B cell (primary cell): ENCODE results near the gene C16orf82. TPM values are rescaled to one million over a fixed set of nuclear protein-coding genes. Genes with fewer than 3 reads are reported as not detected.
"Not testable (repeated sequence)": the region's sequence is repeated elsewhere in the genome, so short reads cannot be mapped to it uniquely, and the experiment has no call there.

Source experiments
- ATAC-seq: fragments of 200-7000 bp; cut with Tn5 transposase; one replicate; pipeline ENCODE4 v1.10.0; 2021; ENCODE audit warnings: low read depth, mild to moderate bottlenecking, moderate number of reproducible peaks, moderate library complexity
- CTCF ChIA-PET: fragments of 350-600 bp; sonication (Branson Sonifier 250); formaldehyde crosslinking; loops from one replicate; lab custom pipeline; 2021; ENCODE audit warnings: antibody characterized with exemption, inconsistent platforms; lab: Charles Lee
- POLR2A ChIA-PET: fragments of 350-600 bp; sonication (Branson Sonifier 250); formaldehyde crosslinking; loops from one replicate; lab custom pipeline; 2021; ENCODE audit warnings: antibody characterized with exemption; lab: Charles Lee
- DNase-seq: peaks from one replicate; pipeline ENCODE4 v3.0.0; 2013
- H2AFZ ChIP-seq: 2 replicates; pipeline ENCODE4 v1.6.1; 2012; ENCODE audit warnings: mild to moderate bottlenecking, low read depth, low read length; ENCODE audit not compliant: insufficient read depth, poor library complexity, severe bottlenecking
- H3K27ac ChIP-seq, 2 donors: 1 replicate in 1 of 2; 2 replicates in 1 of 2; pipeline ENCODE4 v1.5.1; 2012 to 2013; ENCODE audit warnings: low read length in 2 of 2, mild to moderate bottlenecking in 2 of 2, moderate library complexity in 1 of 2
- H3K27me3 ChIP-seq, 4 experiments: fragments of 200-600 bp in 1 of 4; sonication (generic) in 1 of 4; replicated peaks in 1 of 4; 1 replicate in 2 of 4; 2 replicates in 2 of 4; pipeline versions ENCODE4 v1.6.1 to v1.7.0; 2013 to 2016; ENCODE audit warnings: low read length in 3 of 4, mild to moderate bottlenecking in 2 of 4, mixed read lengths in 1 of 4, moderate library complexity in 1 of 4; ENCODE audit not compliant: insufficient read depth in 4 of 4, control insufficient read depth in 3 of 4; ENCODE audit errors: control extremely low read depth in 1 of 4
- H3K36me3 ChIP-seq, 2 experiments: replicated peaks in 1 of 2; 1 replicate in 1 of 2; 2 replicates in 1 of 2; pipeline versions ENCODE4 v1.6.1 to v1.7.1; 2013; ENCODE audit warnings: low read length in 1 of 2; ENCODE audit not compliant: insufficient read depth in 2 of 2, control insufficient read depth in 1 of 2; ENCODE audit errors: control extremely low read depth in 1 of 2, extremely low read depth in 1 of 2
- H3K4me1 ChIP-seq, 2 donors: fragments of 200-600 bp in 1 of 2; sonication (generic) in 1 of 2; 1 replicate in 1 of 2; 2 replicates in 1 of 2; pipeline versions ENCODE4 v1.5.1 to v1.6.1; 2013 to 2017; ENCODE audit warnings: low read length in 2 of 2; ENCODE audit not compliant: control insufficient read depth in 2 of 2, insufficient read depth in 2 of 2
- H3K4me2 ChIP-seq: replicated peaks from 2 replicates; pipeline ENCODE3; 2012; ENCODE audit warnings: mild to moderate bottlenecking, low read depth, low read length; ENCODE audit not compliant: poor library complexity, severe bottlenecking
- H3K4me3 ChIP-seq, 5 experiments: fragments of 200-600 bp in 1 of 5; sonication (generic) in 1 of 5; 1 replicate in 3 of 5; 2 replicates in 2 of 5; pipeline versions ENCODE4 v1.5.1 to v1.7.0; 2011 to 2016; ENCODE audit warnings: low read length in 4 of 5, mild to moderate bottlenecking in 4 of 5, low read depth in 2 of 5, control low read depth in 1 of 5, moderate library complexity in 1 of 5; ENCODE audit not compliant: insufficient read depth in 1 of 5; ENCODE audit errors: control extremely low read depth in 1 of 5, extremely low read depth in 1 of 5
- H3K79me2 ChIP-seq: fragments of 200-600 bp; sonication (generic); one replicate; pipeline ENCODE4 v1.6.0; 2016; ENCODE audit warnings: low read length; ENCODE audit not compliant: control insufficient read depth, insufficient read depth
- H3K9ac ChIP-seq: fragments of 200-600 bp; sonication (generic); 2 replicates; pipeline ENCODE4 v1.6.1; 2017; ENCODE audit warnings: mild to moderate bottlenecking, low read length, moderate library complexity
- H3K9me3 ChIP-seq, 3 donors: one replicate each; pipeline versions ENCODE4 v1.6.1 to v1.7.1; 2013; ENCODE audit warnings: low read length in 2 of 3; ENCODE audit not compliant: control insufficient read depth in 2 of 3, insufficient read depth in 1 of 3; ENCODE audit errors: control extremely low read depth in 1 of 3
- H4K20me1 ChIP-seq: 2 replicates; pipeline ENCODE4 v1.6.0; 2012; ENCODE audit warnings: mild to moderate bottlenecking, low read length; ENCODE audit not compliant: insufficient read depth, control insufficient read depth, poor library complexity, severe bottlenecking
- H3K27ac Mint-ChIP-seq: one replicate; pipeline ENCODE4 v1.8.0; 2021; ENCODE audit warnings: mixed read lengths
- H3K27me3 Mint-ChIP-seq: one replicate; pipeline ENCODE4 v1.8.0; 2021; ENCODE audit warnings: mixed read lengths
- H3K4me1 Mint-ChIP-seq: one replicate; pipeline ENCODE4 v1.8.0; 2021; ENCODE audit warnings: mixed read lengths
- H3K4me3 Mint-ChIP-seq: one replicate; pipeline ENCODE4 v1.8.0; 2021; ENCODE audit warnings: mixed read lengths
- H3K9me3 Mint-ChIP-seq: one replicate; pipeline ENCODE4 v1.8.0; 2022; ENCODE audit warnings: mixed read lengths; ENCODE audit not compliant: insufficient read depth
- CTCF ChIP-seq: fragments of 200-600 bp; IDR thresholded peaks from one replicate; pipeline ENCODE4 v1.8.0; 2022; ENCODE audit warnings: antibody characterized with exemption, mild to moderate bottlenecking
- EZH2 ChIP-seq: IDR thresholded peaks from 2 replicates; pipeline ENCODE4 v1.6.1; 2012; ENCODE audit warnings: borderline replicate concordance, low read depth, mild to moderate bottlenecking, moderate library complexity, low read length; ENCODE audit not compliant: insufficient read depth, poor library complexity, severe bottlenecking
- WGBS: methylation state at CpG from one replicate; pipeline ENCODE4 v1.1.5; 2013; ENCODE audit warnings: missing lambda C conversion rate; ENCODE audit not compliant: insufficient coverage; 5-methylcytosine and 5-hydroxymethylcytosine counted together
- intact Hi-C: fragments of 100-400 bp; cut with micrococcal nuclease; formaldehyde crosslinking; loops from one replicate; pipeline ENCODE4 v1.10.0; 2022
- polyA plus RNA-seq: library from polyadenylated mRNA; depleted of rRNA; stranded (reverse); fragments of >200 nt; gene quantifications from 2 replicates; pipeline ENCODE4 v1.2.3, GENCODE V29; 2012
- total RNA-seq, 2 donors: library from RNA; stranded (reverse); fragments of 120-200 nt in 1 of 2; gene quantifications; 1 replicate in 1 of 2; 2 replicates in 1 of 2; pipeline versions ENCODE4 v1.2.3 to v1.2.4, GENCODE V29; 2013 to 2022

The C16orf82 gene
- total and polyA plus RNA-seq, 2 donors (not counting 1 experiment from before 2014, with no cell fraction given): not detected

- ATAC-seq: no peak
- Histone ChIP-seq H3K79me2 (no peaks in the 10 kb centered on the region), H3K27me3 (peaks cover 0 to 12% (median 0%) of the 10 kb centered on the region in 4 experiments), H3K9me3 (no peaks in the 10 kb centered on the region), H2AFZ (no peak overlapping the region), H3K27ac (no peak overlapping the region), H3K36me3 (no peaks in the 10 kb centered on the region), H3K9ac (no peak overlapping the region), H3K4me3 (no peak overlapping the region), H3K4me1 (no peaks in the 10 kb centered on the region), H4K20me1 (no peaks in the 10 kb centered on the region), H3K4me2 (no peak overlapping the region)
- CTCF ChIA-PET: no interaction called here
- intact Hi-C loops: no loop called here
- POLR2A ChIA-PET: no interaction called here
- no peaks in the 10 kb centered on the region for H3K4me1 Mint-ChIP-seq
- no peak overlapping the region for H3K27ac Mint-ChIP-seq
- TF ChIP-seq EZH2 (no peak), CTCF (no peak)
- 57% methylated on average over 4 of the region's 6 CpGs for WGBS
- H3K9me3 Mint-ChIP-seq: no peaks in the 10 kb centered on the region
- no peak overlapping the region for H3K4me3 Mint-ChIP-seq
- H3K27me3 Mint-ChIP-seq: peaks cover 56% of the 10 kb centered on the region
- no peak for DNase-seq
Measured at GRCh38 chr16:27085182-27085581, 18.5 kb downstream of the C16orf82 start.

- intact Hi-C loops, H3K4me1 Mint-ChIP-seq, CTCF ChIA-PET, H3K4me3 ChIP-seq, H3K4me1 ChIP-seq, H3K4me2 ChIP-seq, H3K4me3 Mint-ChIP-seq, H2AFZ ChIP-seq, H3K9me3 Mint-ChIP-seq, H3K27ac ChIP-seq, H3K36me3 ChIP-seq, H3K9me3 ChIP-seq, DNase-seq, H3K9ac ChIP-seq, POLR2A ChIA-PET, ATAC-seq, H3K27ac Mint-ChIP-seq, H4K20me1 ChIP-seq, H3K79me2 ChIP-seq: not testable (repeated sequence)
- peaks cover 0 to 12% (median 0%) of the 10 kb centered on the region in 4 experiments for H3K27me3 ChIP-seq
- no CpG with 5 or more reads among the region's 9 CpGs for WGBS
- H3K27me3 Mint-ChIP-seq: peaks cover 58% of the 10 kb centered on the region
Measured at GRCh38 chr16:27086031-27086430, 19.3 kb downstream of the C16orf82 start.
